T follicular helper cell (primary cell): Measurements from ENCODE around the gene WDR90.

Experiments used
- DNase-seq: peaks from one replicate; pipeline ENCODE4 v3.0.0-alpha.2; 2020; ENCODE audit warnings: low read depth

WDR90 gene

GRCh38 chr16:626787-627453 lies 22.2 kb upstream of the WDR90 start:
- no peak for DNase-seq

DNA sequence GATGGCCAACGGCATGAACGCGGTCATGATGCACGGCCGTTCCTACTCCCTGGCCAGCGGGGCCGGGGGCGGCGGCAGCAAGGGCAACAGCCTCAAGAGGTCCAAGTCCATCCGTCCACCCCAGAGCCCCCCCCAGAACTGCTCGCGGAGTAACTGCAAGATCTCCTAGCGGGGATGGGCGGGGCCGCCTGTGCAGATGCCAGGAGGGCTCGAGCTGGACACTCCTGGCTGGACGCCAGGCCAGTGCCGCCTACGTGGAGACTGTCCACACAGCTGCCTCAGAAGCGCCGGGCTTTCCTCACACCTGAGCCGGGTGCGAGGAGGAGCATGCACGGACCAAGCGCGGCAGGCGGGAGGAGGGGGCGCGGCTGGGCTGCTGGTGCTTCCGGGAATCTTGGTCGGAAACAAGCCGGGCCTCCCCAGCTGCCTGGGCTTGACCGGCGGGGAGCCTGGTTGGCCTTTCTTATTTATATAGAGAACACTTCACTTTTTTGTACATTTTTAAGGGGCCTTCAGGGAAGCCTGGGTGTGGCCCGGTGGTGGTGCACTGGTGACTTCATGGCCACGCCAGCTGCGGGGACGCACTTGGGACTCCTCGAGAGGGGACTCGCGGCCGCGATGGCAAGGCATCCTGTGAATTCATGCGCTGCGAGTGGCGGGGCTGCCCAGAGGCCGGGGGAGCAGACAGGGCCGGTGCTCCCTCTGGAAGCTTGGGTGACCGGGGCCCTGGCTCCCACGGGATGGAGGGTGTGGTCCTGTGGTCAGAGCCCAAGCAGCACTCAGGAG lies 21.5 kb upstream of the WDR90 start:
- no peak for DNase-seq

- no peak for DNase-seq
Measured at GRCh38 chr16:628321-629061, 20.7 kb upstream of the WDR90 start.

DNA sequence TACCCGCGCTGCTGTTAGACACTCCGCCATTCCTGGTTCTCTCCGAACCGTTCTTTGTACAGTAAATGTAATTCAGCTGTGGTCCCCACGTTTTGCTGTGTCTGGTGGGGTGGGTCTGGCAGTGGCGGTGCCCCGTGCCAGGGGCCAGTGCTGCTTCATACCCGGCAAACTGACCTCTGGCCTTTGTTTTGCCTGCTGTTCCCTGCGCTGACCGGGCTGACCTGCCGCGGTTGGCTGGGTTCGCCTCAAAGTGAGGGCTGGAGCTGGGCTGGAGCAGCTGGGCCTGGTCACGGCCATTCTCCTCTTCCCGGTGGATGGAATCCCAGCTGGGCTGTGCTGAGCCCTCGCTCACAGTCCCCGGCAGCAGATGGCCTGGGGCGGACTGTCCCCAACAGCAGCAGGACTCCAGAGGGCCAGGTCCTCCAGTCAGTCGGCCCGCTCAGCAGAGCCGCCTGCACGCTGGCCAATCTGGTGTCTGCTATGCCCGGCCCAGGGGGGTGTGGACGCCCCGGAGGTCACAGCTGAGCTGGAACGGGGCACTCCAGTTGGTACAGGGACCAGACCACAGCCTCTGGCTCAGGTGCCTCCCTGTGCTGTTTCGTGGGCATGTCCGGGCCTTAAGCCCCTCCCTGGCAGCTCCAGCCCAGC lies 19.9 kb upstream of the WDR90 start:
- DNase-seq: no peak

DNA sequence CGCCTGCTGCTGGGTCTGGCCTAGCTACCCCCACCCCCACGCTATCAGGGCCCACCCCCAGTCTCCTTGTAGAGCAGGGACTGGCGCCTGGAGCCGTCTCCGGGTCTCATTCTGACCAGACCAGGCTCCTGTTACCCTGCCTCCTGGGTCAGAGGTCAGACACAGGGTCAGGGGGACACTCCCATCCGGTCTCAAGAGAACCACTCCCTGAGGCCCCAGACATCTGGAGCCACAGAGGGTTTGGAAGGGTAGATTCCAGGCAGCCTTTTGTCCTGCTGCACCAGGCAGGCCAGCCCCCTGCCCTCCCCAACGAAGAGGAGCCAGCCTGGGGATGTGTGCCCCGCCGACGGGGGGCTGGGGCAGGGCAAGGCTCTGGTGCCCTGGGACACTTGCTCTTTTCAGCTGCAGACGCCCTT lies 19.3 kb upstream of the WDR90 start:
- DNase-seq: no peak

GRCh38 chr16:630249-630814 lies 18.8 kb upstream of the WDR90 start:
- no peak for DNase-seq

GRCh38 chr16:630815-631405 lies 18.3 kb upstream of the WDR90 start, which contains the start of gene WFIKKN1:
Gene WFIKKN1, plus strand, starts transcription at chr16:630985. Its CDS starts 269 bp downstream, at chr16:631254.
- DNase-seq: no peak

DNA sequence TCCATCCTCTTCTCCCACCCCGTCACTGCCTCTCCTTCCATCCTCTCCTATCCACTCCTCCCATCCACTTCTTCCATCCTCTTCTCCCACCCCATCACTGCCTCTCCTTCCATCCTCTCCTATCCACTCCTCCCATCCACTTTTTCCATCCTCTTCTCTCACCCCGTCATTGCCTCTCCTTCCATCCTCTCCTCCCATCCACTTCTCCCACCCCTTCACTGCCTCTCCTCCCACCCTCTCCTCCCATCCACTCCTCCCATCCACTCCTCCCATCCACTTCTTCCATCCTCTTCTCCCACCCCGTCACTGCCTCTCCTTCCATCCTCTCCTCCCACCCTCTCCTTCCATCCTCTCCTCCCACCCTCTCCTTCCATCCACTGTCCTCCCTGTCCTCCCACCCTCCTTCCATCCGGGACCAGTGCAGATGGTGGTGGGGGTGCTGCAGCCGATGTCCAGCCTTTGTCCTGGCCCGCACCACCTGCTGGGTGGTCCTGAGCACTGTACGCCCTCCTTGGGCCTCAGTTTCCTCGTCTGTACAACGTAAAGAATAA lies 17.3 kb upstream of the WDR90 start:
- DNase-seq: no peak

DNA sequence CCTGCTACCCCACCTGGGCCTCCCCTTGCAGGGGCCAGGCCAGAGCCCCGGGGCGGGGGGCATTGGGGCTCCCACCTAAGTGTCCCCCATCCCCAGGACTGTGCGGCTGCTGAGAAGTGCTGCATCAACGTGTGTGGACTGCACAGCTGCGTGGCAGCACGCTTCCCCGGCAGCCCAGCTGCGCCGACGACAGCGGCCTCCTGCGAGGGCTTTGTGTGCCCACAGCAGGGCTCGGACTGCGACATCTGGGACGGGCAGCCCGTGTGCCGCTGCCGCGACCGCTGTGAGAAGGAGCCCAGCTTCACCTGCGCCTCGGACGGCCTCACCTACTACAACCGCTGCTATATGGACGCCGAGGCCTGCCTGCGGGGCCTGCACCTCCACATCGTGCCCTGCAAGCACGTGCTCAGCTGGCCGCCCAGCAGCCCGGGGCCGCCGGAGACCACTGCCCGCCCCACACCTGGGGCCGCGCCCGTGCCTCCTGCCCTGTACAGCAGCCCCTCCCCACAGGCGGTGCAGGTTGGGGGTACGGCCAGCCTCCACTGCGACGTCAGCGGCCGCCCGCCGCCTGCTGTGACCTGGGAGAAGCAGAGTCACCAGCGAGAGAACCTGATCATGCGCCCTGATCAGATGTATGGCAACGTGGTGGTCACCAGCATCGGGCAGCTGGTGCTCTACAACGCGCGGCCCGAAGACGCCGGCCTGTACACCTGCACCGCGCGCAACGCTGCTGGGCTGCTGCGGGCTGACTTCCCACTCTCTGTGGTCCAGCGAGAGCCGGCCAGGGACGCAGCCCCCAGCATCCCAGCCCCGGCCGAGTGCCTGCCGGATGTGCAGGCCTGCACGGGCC lies 16.5 kb upstream of the WDR90 start:
- no peak for DNase-seq

DNA sequence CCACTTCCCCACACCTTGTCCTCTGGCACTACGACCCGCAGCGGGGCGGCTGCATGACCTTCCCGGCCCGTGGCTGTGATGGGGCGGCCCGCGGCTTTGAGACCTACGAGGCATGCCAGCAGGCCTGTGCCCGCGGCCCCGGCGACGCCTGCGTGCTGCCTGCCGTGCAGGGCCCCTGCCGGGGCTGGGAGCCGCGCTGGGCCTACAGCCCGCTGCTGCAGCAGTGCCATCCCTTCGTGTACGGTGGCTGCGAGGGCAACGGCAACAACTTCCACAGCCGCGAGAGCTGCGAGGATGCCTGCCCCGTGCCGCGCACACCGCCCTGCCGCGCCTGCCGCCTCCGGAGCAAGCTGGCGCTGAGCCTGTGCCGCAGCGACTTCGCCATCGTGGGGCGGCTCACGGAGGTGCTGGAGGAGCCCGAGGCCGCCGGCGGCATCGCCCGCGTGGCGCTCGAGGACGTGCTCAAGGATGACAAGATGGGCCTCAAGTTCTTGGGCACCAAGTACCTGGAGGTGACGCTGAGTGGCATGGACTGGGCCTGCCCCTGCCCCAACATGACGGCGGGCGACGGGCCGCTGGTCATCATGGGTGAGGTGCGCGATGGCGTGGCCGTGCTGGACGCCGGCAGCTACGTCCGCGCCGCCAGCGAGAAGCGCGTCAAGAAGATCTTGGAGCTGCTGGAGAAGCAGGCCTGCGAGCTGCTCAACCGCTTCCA lies 15.7 kb upstream of the WDR90 start:
- DNase-seq: no peak

DNA sequence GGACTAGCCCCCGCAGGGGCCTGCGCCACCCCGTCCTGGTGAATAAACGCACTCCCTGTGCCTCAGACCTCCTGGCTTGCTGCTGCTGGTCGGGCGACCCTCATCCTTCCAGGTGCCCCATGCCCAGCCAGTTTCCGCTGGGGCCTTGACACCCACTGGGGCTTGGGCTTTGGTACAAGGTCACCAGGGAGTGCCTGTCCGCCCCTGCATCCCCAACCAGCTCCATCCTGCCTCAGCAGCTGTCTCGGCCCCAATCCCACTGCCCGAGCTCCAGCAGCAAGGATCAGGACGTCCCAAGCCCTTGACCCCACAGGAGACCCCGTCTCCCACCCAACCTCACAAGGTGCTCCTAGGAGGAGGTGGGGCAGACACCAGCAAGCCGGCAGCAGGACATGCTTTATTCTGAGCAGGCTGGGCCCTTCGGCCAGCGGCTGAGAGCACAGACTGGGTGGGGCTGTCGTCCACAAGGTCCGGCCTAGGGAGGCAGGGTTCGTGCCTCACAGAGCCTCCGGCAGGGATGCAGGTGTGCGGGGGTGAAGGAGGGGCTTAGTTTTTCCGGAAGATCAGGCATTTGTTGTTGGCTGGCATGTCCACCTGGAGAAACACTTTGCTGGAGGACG lies 15.0 kb upstream of the WDR90 start:
- no peak for DNase-seq

- no peak for DNase-seq
Measured at GRCh38 chr16:634996-635395, 14.2 kb upstream of the WDR90 start.

GRCh38 chr16:635573-636205 lies 13.5 kb upstream of the WDR90 start:
- no peak for DNase-seq

- peak; percentile 90 for DNase-seq
Measured at GRCh38 chr16:636206-637080, 12.7 kb upstream of the WDR90 start, which contains the start of gene METTL26. Gene METTL26, minus strand, starts transcription at chr16:636305. Its CDS starts 15 bp downstream, at chr16:636290.

DNA sequence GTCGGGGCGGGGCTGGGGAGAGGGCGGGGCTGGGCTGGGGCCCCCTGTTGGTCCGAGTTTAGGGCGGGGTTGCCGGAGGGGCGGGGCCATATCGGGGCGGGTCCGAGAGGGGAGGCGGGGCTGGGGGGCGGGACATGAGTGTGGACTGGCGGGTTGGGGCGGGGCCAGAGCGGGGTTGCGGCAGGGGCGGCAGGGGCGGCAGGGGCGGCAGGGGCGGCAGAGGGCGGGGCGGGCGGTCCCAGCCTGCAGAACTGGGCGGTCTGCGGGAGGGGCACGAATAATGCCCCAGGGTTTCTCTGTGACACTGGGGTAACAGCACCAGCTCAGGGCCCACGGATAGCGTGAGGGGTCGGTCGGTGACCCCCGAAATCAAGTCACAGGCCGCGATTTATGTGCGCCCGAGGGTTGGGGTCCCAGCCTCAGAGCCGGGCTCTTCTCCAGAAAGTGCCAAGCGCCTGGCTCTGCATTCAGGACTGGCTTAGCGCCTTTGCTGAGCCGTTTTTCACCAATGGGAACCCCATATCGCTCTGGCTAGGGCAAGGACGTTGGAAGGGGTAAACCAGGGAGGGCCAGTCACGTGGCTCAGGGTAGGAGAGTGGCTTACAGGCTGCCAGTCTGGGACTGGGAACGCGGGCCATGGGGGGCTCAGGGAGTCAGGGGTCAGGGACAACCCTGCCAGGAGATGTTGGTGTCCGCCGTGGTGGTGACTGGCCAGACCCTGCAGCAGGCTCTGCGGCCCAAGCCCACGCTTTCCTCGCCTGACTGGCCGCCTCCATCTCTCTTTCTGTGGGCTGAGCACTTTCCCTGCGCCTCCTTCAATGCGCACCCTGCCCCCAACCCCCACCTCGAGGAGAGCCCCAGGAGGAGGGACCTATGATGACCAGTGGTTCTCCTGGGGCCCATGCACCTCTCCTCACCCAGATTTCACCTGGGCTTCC lies 11.8 kb upstream of the WDR90 start:
- DNase-seq: peak; percentile 85

GRCh38 chr16:638034-638543 lies 11.1 kb upstream of the WDR90 start:
- DNase-seq: no peak
